K562 treated with DMSO at 1 percent for 12 hours (cell line): ENCODE data around the gene MAML1. TPM values are rescaled to one million over a fixed set of nuclear protein-coding genes. Genes with fewer than 3 reads are reported as not detected.

Experiments used
- total RNA-seq: library from RNA; unstranded; fragments of 300-600 nt; gene quantifications from 2 replicates; pipeline ENCODE4 v1.2.3, GENCODE V29; 2022; ENCODE audit not compliant: insufficient read depth

Gene MAML1
- total RNA-seq, result 6.6 and 20.4 TPM in 2 replicates

GRCh38 chr5:179732412-179732917 lies at the start of gene MAML1:
Gene MAML1 (plus strand): TSS chr5:179732822. CDS start chr5:179733113, 291 bp downstream.

DNA sequence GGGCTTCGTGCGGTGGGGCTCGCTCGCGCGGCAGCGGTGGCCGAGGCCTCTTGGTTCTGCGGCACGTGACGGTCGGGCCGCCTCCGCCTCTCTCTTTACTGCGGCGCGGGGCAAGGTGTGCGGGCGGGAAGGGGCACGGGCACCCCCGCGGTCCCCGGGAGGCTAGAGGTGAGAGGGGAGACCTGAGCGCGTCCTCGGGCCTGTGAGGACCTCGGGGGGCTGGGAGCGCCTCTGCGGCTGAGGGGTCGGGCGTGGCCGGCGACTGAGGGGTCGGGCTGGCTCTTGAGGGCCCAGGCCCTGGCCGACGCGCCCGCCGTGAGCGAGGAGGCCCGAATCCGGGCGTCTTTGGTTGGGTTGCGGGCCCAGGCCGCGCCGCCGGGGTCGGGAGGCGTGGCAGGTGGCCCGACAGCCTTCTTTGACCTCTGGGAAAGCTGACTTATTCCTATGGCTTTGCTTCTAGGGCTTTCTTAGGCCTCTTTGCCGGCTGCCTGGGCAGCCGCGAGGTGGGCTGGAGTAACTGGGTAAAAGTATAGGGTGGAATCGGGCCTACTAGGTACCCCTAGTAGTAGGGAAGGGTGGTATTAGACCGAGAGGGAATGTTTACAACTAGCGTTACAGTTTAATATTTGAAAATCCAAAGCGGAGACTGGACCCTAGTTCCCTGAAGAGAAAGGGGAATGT lies 33.5 kb upstream of the MAML1 start, which contains the start of gene CANX:
CANX (plus strand) TSS at position 33 of the 681 bp plus-strand sequence. CDS start 6,715 bp downstream, outside the sequence.

DNA sequence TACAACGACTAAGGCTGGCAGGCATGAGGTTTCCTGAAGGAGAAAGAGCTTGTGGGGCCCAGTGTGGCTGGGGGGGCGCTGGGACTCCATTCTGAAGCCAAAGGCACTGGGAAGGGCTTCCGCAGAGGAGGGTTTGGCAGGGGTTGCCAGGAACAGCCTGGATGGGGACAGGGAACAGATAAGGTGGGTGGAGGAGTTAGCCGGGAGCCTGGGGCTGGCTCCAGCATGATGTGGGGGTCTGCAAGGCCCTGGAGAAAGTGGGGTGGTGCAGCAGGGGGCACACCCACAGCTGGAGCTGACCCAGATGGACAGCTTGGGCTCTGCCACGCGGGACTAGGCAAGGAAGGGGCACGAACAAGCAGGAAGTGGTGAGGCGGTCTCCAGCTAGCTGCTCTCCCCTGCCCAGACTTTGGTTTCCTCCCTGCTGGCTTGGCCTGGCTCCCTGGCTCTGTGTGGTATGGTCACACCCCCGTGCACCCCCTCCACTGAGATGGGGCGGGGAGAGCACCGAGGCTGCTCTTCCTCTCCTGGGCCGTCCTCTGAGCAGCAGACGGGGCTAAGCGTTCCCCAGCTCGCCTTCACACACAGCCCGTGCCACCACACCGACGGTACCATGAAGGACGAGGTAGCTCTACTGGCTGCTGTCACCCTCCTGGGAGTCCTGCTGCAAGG lies 61.0 kb downstream of the MAML1 start, which contains the start of gene LTC4S:
LTC4S (plus strand) TSS at position 519 of the 672 bp plus-strand sequence; CDS start at position 614, 95 bp downstream.

GRCh38 chr5:179806250-179807048 lies 73.8 kb downstream of the MAML1 start, which contains the start of gene MGAT4B:
Gene MGAT4B (minus strand): TSS chr5:179806866. CDS start chr5:179806583, 283 bp downstream.

GRCh38 chr5:179820483-179821297 lies 88.1 kb downstream of the MAML1 start, which contains the start of gene SQSTM1:
Gene SQSTM1 (plus strand): TSS chr5:179820905. CDS start chr5:179820937, 32 bp downstream.

Other genes with a start within 250 kb of the MAML1 start
- gene RUFY1, start 182.3 kb upstream of the MAML1 start, total RNA-seq, result 18.7 and 27.9 TPM in 2 replicates
- 105 and 235 TPM in 2 replicates for gene HNRNPH1, start 109.2 kb upstream of the MAML1 start, total RNA-seq
- gene CBY3, start 51.8 kb upstream of the MAML1 start, total RNA-seq, result not detected in 2 replicates
- gene CANX, start 33.9 kb upstream of the MAML1 start, total RNA-seq, result 124 and 298 TPM in 2 replicates
- not detected in 2 replicates for gene LTC4S, start 61.2 kb downstream of the MAML1 start, total RNA-seq
- gene MGAT4B, start 74.0 kb downstream of the MAML1 start, total RNA-seq, result 158 and 178 TPM in 2 replicates
- gene SQSTM1, start 88.1 kb downstream of the MAML1 start, total RNA-seq, result 424 and 523 TPM in 2 replicates
- 17.2 and 28.5 TPM in 2 replicates for gene MRNIP, start 126.0 kb downstream of the MAML1 start, total RNA-seq
- gene TBC1D9B, start 175.1 kb downstream of the MAML1 start, total RNA-seq, result 22.1 and 54.7 TPM in 2 replicates